Type B pancreatic cell (in vitro differentiated cells): ENCODE measurements around the gene GNG4. TPM values are rescaled to one million over a fixed set of nuclear protein-coding genes. Genes with fewer than 3 reads are reported as not detected.
A peak's percentile ranks its signal among the peaks of the same experiment; 100 is the strongest.

Experiments
- DNase-seq: peaks from one replicate; pipeline ENCODE4 v3.0.0; 2021; ENCODE audit warnings: mixed read lengths; ENCODE audit not compliant: unreplicated experiment; ENCODE audit errors: extremely low spot score
- H3K27ac Mint-ChIP-seq: 2 replicates; pipeline ENCODE4 v1.8.0; 2021; ENCODE audit warnings: mild to moderate bottlenecking, mixed read lengths
- H3K27me3 Mint-ChIP-seq: 2 replicates; pipeline ENCODE4 v1.8.0; 2021; ENCODE audit warnings: mixed read lengths
- H3K36me3 Mint-ChIP-seq: 2 replicates; pipeline ENCODE4 v1.8.0; 2021; ENCODE audit warnings: mixed read lengths
- H3K4me1 Mint-ChIP-seq: one replicate; pipeline ENCODE4 v1.8.0; 2021; ENCODE audit warnings: mixed read lengths; ENCODE audit not compliant: unreplicated experiment
- H3K4me3 Mint-ChIP-seq: 2 replicates; pipeline ENCODE4 v1.8.0; 2021; ENCODE audit warnings: mild to moderate bottlenecking, mixed read lengths
- H3K9me3 Mint-ChIP-seq: 2 replicates; pipeline ENCODE4 v1.8.0; 2021; ENCODE audit warnings: mixed read lengths
- total RNA-seq: library from RNA; stranded (reverse); gene quantifications from 2 replicates; pipeline ENCODE4 v1.2.1, GENCODE V29; 2021; ENCODE audit warnings: low replicate concordance
- TF ChIP-seq, protein P1 (sequence below): fragments of 200-600 bp; sonication (generic); conservative IDR thresholded peaks from 2 replicates; pipeline ENCODE4 v1.5.0; 2021; ENCODE audit warnings: antibody characterized with exemption, mild to moderate bottlenecking

GNG4 gene
- total RNA-seq, 1 donor from 2014 or later = 28.5 TPM

DNA sequence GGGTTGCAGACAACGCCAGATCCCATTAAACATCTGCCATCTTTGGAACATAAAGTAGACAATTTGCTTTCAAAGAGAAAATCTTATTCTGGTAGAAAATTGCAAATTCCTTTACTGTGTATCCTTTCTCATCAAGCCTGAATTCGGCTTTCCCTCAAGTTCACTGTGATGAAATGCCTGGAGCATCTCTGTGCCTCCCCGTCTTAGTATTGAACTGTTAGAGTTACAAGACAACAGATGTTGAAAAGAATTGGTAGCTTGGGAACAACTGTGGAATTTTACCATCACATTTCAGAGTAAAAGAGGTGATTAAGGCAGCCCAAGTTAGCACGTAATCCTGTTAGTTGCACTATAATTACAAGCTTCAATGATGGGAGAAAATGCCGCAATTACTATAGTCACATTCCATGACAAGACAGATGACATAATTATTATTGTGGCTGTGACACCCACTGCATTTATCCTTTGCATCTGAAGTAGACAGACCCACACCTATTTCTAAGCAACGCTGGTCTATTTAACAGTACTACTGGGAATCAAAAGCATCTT is 90.9 kb downstream of the GNG4 start:
- Mint-ChIP-seq H3K9me3 (no peaks in the 10 kb centered on the region), H3K36me3 (peaks cover 15% of the 10 kb centered on the region), H3K4me1 (peaks cover 4% of the 10 kb centered on the region), H3K27me3 (no peaks in the 10 kb centered on the region), H3K27ac (no peak overlapping the region), H3K4me3 (no peak overlapping the region)
- no peak for DNase-seq
- TF ChIP-seq, protein P1, sequence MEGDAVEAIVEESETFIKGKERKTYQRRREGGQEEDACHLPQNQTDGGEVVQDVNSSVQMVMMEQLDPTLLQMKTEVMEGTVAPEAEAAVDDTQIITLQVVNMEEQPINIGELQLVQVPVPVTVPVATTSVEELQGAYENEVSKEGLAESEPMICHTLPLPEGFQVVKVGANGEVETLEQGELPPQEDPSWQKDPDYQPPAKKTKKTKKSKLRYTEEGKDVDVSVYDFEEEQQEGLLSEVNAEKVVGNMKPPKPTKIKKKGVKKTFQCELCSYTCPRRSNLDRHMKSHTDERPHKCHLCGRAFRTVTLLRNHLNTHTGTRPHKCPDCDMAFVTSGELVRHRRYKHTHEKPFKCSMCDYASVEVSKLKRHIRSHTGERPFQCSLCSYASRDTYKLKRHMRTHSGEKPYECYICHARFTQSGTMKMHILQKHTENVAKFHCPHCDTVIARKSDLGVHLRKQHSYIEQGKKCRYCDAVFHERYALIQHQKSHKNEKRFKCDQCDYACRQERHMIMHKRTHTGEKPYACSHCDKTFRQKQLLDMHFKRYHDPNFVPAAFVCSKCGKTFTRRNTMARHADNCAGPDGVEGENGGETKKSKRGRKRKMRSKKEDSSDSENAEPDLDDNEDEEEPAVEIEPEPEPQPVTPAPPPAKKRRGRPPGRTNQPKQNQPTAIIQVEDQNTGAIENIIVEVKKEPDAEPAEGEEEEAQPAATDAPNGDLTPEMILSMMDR = no peak

DNA sequence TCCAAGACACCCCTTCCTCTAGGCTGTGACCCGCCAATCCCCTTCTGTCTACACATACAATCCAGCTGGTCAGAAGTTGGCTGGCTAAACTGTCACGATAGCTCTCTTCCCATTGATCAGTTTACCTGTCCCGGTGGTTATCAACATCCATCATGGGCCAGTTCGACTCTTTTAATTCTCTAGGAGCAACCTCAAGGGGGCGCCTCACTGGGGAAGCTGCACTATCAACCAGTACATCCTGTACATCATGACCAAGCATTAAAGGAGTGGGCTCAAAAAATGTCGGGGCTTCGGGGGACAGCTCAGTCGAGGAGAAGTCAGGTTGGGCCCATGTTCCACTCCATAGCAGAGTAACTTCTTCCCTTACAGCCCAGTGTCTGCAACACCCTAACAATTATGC is 92.1 kb downstream of the GNG4 start:
- DNase-seq = no peak
- TF ChIP-seq, protein P1 = peak; percentile 39
- H3K27me3 Mint-ChIP-seq = no peaks in the 10 kb centered on the region
- no peak overlapping the region for H3K4me3 Mint-ChIP-seq
- H3K9me3 Mint-ChIP-seq = no peaks in the 10 kb centered on the region
- peaks cover 12% of the 10 kb centered on the region for H3K36me3 Mint-ChIP-seq
- no peak overlapping the region for H3K27ac Mint-ChIP-seq
- peaks cover 4% of the 10 kb centered on the region for H3K4me1 Mint-ChIP-seq

DNA sequence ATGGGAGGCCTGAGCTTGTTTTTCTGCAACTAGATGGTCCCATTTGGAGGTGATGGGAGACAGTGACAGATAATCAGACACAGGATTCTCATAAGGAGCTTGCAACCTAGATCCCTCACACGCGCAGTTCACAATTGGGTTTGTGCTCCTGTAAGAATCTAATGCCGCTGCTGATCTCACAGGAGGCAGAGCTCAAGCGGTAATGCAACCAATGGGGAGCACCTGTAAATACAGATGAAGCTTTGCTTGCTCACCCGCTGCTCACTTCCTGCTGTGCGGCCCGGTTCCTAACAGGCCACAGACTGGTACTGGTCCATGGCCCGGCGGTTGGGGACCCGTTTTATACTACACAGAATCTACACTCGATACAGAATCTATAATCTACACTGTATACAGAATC is 92.8 kb downstream of the GNG4 start:
- Mint-ChIP-seq H3K36me3 (peaks cover 8% of the 10 kb centered on the region), H3K27ac (no peak overlapping the region), H3K4me1 (peaks cover 4% of the 10 kb centered on the region), H3K27me3 (no peaks in the 10 kb centered on the region), H3K9me3 (no peaks in the 10 kb centered on the region), H3K4me3 (no peak overlapping the region)
- DNase-seq = no peak
- TF ChIP-seq, protein P1 = no peak

DNA sequence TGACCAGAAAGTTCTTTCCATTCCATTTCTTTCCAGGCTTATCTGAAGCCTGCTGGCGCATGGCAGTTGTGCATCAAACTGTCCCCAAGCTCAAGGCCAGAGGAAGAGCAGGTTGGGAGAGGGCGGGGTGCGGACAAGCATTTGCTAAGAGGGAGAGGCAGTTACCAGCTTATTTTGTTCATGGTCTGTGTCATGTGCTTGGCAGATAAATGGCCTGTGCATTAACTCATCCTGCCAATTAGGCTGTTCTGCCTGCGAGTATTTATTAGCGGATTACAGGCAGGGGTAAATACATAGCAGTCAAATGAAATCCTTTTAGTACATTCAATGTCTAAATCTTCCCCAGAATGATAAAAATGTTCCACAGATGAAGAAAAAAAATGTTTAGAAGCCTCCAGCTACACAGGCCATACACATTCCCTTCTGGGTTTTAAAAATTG is 96.5 kb downstream of the GNG4 start:
- Mint-ChIP-seq H3K36me3 (peaks cover 8% of the 10 kb centered on the region), H3K9me3 (no peaks in the 10 kb centered on the region), H3K4me3 (no peak overlapping the region), H3K27me3 (no peaks in the 10 kb centered on the region), H3K4me1 (no peaks in the 10 kb centered on the region), H3K27ac (peak overlapping the region; percentile 57)
- no peak for DNase-seq
- TF ChIP-seq, protein P1 = no peak

DNA sequence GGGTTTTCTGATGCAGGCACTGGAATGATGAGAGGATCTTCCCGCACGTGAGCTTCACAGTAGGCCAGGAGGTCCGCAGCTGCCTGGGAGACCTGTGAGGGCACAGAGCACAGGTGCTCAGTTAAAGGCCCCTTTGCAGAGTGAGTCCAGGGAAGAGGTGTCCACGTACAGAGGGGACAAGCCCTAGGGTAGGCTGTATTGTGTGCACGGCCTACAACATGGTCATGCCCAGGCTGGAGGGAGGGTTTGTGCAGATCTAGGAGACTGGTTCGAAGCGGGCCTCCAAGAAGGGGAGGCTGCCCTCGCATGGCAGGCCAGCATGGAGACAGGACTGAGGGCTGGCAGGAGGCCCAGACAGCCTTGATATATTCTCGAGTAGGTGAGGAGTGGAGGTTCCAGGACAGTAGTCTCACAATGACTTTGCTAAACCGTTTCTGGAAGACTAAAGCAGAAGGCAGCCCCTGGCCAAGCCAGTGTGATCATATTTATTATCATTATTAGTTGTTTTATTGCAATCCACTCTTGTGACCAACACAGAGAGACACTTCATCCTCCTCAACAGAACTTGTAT is 97.4 kb downstream of the GNG4 start:
- no peak overlapping the region for H3K27ac Mint-ChIP-seq
- H3K9me3 Mint-ChIP-seq = no peaks in the 10 kb centered on the region
- no peaks in the 10 kb centered on the region for H3K4me1 Mint-ChIP-seq
- peaks cover 8% of the 10 kb centered on the region for H3K36me3 Mint-ChIP-seq
- TF ChIP-seq, protein P1 = no peak
- H3K27me3 Mint-ChIP-seq = no peaks in the 10 kb centered on the region
- no peak for DNase-seq
- no peak overlapping the region for H3K4me3 Mint-ChIP-seq
